Keratinocyte (primary cell): ENCODE measurements around the gene NEK3. TPM values are rescaled to one million over a fixed set of nuclear protein-coding genes. Genes with fewer than 3 reads are reported as not detected.

ENCODE experiments used
- DNase-seq: peaks from one replicate; pipeline ENCODE4 v3.0.0-alpha.2; 2011; ENCODE audit warnings: low read depth, missing footprints, low spot score
- FAIRE-seq: peaks from 2 replicates; lab custom pipeline; 2011; peaks lifted over from hg19 to GRCh38; lab: Jason Lieb, UNC
- H2AFZ ChIP-seq: 2 replicates; pipeline ENCODE4 v1.6.0; 2012; ENCODE audit warnings: low read length, control low read depth, inconsistent platforms; ENCODE audit not compliant: control insufficient read depth
- H3K27ac ChIP-seq: 2 replicates; pipeline ENCODE4 v1.5.1; 2011; ENCODE audit warnings: low read length; ENCODE audit not compliant: control insufficient read depth, insufficient read depth
- H3K27me3 ChIP-seq: 3 replicates; pipeline ENCODE4 v1.6.0; 2011; ENCODE audit warnings: low read length; ENCODE audit not compliant: control insufficient read depth, insufficient read depth; ENCODE audit errors: extremely low read depth
- H3K36me3 ChIP-seq, 2 experiments: 2 replicates in 1 of 2; 3 replicates in 1 of 2; pipeline ENCODE4 v1.5.1; 2011; ENCODE audit warnings: low read length in 2 of 2, mild to moderate bottlenecking in 1 of 2; ENCODE audit not compliant: control insufficient read depth in 2 of 2, insufficient read depth in 2 of 2; ENCODE audit errors: extremely low read depth in 1 of 2
- H3K4me1 ChIP-seq: 3 replicates; pipeline ENCODE4 v1.5.1; 2011; ENCODE audit warnings: low read length; ENCODE audit not compliant: control insufficient read depth, insufficient read depth; ENCODE audit errors: extremely low read depth
- H3K4me2 ChIP-seq: 3 replicates; pipeline ENCODE4 v1.6.0; 2011; ENCODE audit warnings: low read depth, low read length; ENCODE audit not compliant: control insufficient read depth, insufficient read depth; ENCODE audit errors: extremely low read depth
- H3K4me3 ChIP-seq, 3 experiments: fragments of 200-600 bp in 1 of 3; sonication (generic) in 1 of 3; 2 replicates in 2 of 3; 3 replicates in 1 of 3; pipeline ENCODE4 v1.5.1; 2011 to 2016; ENCODE audit warnings: low read length in 3 of 3, mild to moderate bottlenecking in 3 of 3, control low read depth in 2 of 3, inconsistent platforms in 1 of 3, low read depth in 1 of 3, mixed read lengths in 1 of 3, mixed run types in 1 of 3, moderate library complexity in 1 of 3; ENCODE audit not compliant: control insufficient read depth in 2 of 3, insufficient read depth in 2 of 3; ENCODE audit errors: extremely low read depth in 1 of 3
- H3K79me2 ChIP-seq: 2 replicates; pipeline ENCODE4 v1.6.0; 2012; ENCODE audit warnings: low read length; ENCODE audit not compliant: control insufficient read depth, insufficient read depth
- H3K9ac ChIP-seq: 3 replicates; pipeline ENCODE4 v1.6.0; 2011; ENCODE audit warnings: low read length; ENCODE audit not compliant: control insufficient read depth, insufficient read depth; ENCODE audit errors: extremely low read depth
- H3K9me1 ChIP-seq: 3 replicates; pipeline ENCODE4 v1.6.0; 2011; ENCODE audit warnings: low read length; ENCODE audit not compliant: control insufficient read depth, insufficient read depth; ENCODE audit errors: extremely low read depth
- H3K9me3 ChIP-seq: 2 replicates; pipeline ENCODE4 v1.5.1; 2012; ENCODE audit warnings: low read depth, low read length; ENCODE audit not compliant: control insufficient read depth
- H4K20me1 ChIP-seq: 3 replicates; pipeline ENCODE4 v1.6.0; 2011; ENCODE audit warnings: low read length; ENCODE audit not compliant: control insufficient read depth, insufficient read depth; ENCODE audit errors: extremely low read depth
- CTCF ChIP-seq, 3 experiments: IDR thresholded peaks in 1 of 3; conservative IDR thresholded peaks in 1 of 3; optimal IDR thresholded peaks in 1 of 3; 2 replicates in 2 of 3; 3 replicates in 1 of 3; pipeline versions ENCODE3 to v1.5.1; 2011; ENCODE audit warnings: low read length in 3 of 3, mild to moderate bottlenecking in 3 of 3, moderate library complexity in 2 of 3, control low read depth in 1 of 3, inconsistent platforms in 1 of 3; ENCODE audit not compliant: insufficient read depth in 2 of 3; ENCODE audit errors: extremely low read depth in 1 of 3
- EZH2 ChIP-seq: IDR thresholded peaks from one replicate; pipeline ENCODE4 v1.6.1; 2012; ENCODE audit warnings: inconsistent platforms, mild to moderate bottlenecking, low read length, moderate library complexity
- dilution Hi-C: fragments of 300-500 bp; cut with MboI; formaldehyde crosslinking; loops from one replicate; pipeline ENCODE4 v1.7.0; 2020; ENCODE audit warnings: low sequenced_read_pairs; ENCODE audit not compliant: extremely low pct_ligation_motif_present
- polyA plus RNA-seq, 5 experiments: library from polyadenylated mRNA; depleted of rRNA in 3 of 5; stranded (reverse) in 3 of 5; stranded (forward) in 1 of 5; unstranded in 1 of 5; fragments of >200 nt; gene quantifications; 1 replicate in 1 of 5; 2 replicates in 3 of 5; 3 replicates in 1 of 5; pipeline versions ENCODE4 v1.2.1 to v1.2.3, GENCODE V29; 2011 to 2012; ENCODE audit warnings: missing spikeins in 2 of 5, low read depth in 1 of 5, low replicate concordance in 1 of 5

The NEK3 gene
- polyA plus RNA-seq, 1 donor (not counting 4 experiments of a cell fraction or from before 2014, with no cell fraction given): 11.1 TPM

- Histone ChIP-seq H3K79me2 (no peaks in the 10 kb centered on the region), H3K27ac (no peak overlapping the region), H3K9me1 (no peaks in the 10 kb centered on the region), H3K27me3 (no peaks in the 10 kb centered on the region), H4K20me1 (no peaks in the 10 kb centered on the region), H3K9ac (no peak overlapping the region), H3K4me1 (no peaks in the 10 kb centered on the region), H3K4me3 (no peak overlapping the region), H3K4me2 (no peak overlapping the region), H2AFZ (no peak overlapping the region), H3K9me3 (no peaks in the 10 kb centered on the region), H3K36me3 (peaks cover 0 to 5% of the 10 kb centered on the region in 2 experiments)
- dilution Hi-C loops: no loop called here
- FAIRE-seq (no peak), DNase-seq (no peak)
- TF ChIP-seq EZH2 (no peak), CTCF (optimal IDR thresholded peaks at IDR 0.05 in 1 of 3, IDR thresholded peaks at IDR 0.05 in 1 of 3, conservative IDR thresholded peaks at IDR 0.05 in 1 of 3; ENCODE audit: extremely low read depth in 1 of 3, insufficient read depth in 2 of 3, low read length in 3 of 3) (no peak)
Measured at GRCh38 chr13:52136763-52137162, 22.6 kb downstream of the NEK3 start.

- H3K4me1 ChIP-seq: peaks cover 22% of the 10 kb centered on the region
- FAIRE-seq (no peak), DNase-seq (no peak)
- H3K79me2 ChIP-seq: no peaks in the 10 kb centered on the region
- H3K4me2 ChIP-seq: no peak overlapping the region
- H3K9me1 ChIP-seq: no peaks in the 10 kb centered on the region
- H3K27me3 ChIP-seq: no peaks in the 10 kb centered on the region
- H3K4me3 ChIP-seq: no peak overlapping the region
- no peak overlapping the region for H2AFZ ChIP-seq
- H4K20me1 ChIP-seq: no peaks in the 10 kb centered on the region
- dilution Hi-C loops: no loop called here
- TF ChIP-seq CTCF (optimal IDR thresholded peaks at IDR 0.05 in 1 of 3, IDR thresholded peaks at IDR 0.05 in 1 of 3, conservative IDR thresholded peaks at IDR 0.05 in 1 of 3; ENCODE audit: extremely low read depth in 1 of 3, insufficient read depth in 2 of 3, low read length in 3 of 3) (no peak), EZH2 (no peak)
- no peaks in the 10 kb centered on the region for H3K9me3 ChIP-seq
- H3K36me3 ChIP-seq: peaks cover 5 to 8% of the 10 kb centered on the region in 2 experiments
- H3K27ac ChIP-seq: no peak overlapping the region
- H3K9ac ChIP-seq: no peak overlapping the region
Measured at GRCh38 chr13:52130641-52131040, 28.8 kb downstream of the NEK3 start.
